HG02571 (cell line): Measurements from ENCODE around the gene MARCO.

ENCODE experiments used
- ATAC-seq: cut with Tn5 transposase; IDR thresholded peaks from one replicate; pipeline ENCODE4 v1.9.1; 2021; ENCODE audit warnings: mild to moderate bottlenecking, moderate library complexity; ENCODE audit not compliant: unreplicated experiment

Gene MARCO

GRCh38 chr2:118942031-118942430 is at the start of gene MARCO:
MARCO (plus strand) TSS chr2:118942194; CDS start chr2:118942301, 107 bp downstream.
- ATAC-seq = no peak

DNA sequence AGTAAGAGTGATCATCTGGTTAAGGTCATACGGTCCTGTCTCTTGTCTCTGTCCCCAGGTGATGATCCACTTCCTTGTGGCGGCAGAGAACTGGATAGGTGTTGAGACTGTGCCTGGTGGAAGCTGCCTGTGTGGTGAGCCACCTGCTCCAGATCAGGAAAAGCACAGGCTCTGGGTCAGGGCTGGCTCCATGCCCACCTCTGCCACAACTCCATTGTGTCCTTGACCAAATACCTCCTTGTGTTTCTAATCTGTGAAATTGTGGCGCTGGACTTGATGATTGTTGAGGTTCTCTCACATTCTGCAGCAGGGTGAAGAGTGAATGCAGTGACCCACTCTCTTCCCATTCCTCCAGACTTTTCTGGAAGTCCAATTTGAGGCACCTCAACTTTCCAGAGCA is 48.9 kb upstream of the MARCO start:
- no peak for ATAC-seq

GRCh38 chr2:118902266-118903028 is 39.5 kb upstream of the MARCO start:
- no peak for ATAC-seq

- ATAC-seq = no peak
Measured at GRCh38 chr2:118903029-118903351, 39.0 kb upstream of the MARCO start.

DNA sequence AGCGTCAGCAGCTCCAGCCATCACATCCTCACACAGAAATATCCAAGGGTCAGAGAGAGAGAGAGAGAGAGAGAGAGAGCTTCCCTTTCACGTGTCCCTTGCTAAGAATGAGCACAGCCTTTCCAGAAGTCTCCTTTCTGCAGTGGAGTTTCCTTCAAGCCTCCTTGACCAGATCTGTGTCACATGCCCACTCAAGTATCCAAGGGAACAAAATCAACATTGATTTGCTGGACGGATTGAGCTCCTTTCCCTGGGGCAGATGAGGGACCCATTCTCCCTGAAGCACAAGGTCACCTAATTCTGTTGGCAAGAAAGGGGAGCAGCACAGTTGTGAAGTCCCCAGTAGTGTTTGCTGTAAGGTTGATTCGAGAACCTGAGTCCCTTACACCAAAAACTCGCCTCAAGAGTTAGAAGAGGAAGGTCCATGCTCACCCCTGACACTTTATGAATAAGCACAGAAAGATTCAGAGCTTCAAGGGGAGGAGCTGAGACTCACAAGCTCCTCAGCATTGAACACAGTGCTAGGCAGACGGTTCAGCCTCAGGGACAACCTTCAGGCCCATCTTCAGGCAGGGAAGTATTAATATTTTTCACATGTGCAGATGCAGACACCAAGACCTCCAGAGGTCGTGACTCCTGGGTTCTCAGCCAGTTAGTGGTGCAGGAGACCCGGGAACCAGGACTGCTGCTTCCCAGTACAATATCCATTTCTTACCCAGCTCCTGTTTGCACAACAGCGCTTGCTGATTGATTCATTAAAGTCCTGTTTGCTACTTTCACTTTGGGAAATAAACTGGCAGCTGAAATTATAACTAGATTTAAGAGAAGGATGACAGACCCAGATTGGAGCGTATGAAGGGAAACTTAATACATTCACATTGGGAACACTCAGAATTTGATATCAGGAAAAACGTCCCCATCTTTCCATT is 38.2 kb upstream of the MARCO start:
- ATAC-seq = no peak

DNA sequence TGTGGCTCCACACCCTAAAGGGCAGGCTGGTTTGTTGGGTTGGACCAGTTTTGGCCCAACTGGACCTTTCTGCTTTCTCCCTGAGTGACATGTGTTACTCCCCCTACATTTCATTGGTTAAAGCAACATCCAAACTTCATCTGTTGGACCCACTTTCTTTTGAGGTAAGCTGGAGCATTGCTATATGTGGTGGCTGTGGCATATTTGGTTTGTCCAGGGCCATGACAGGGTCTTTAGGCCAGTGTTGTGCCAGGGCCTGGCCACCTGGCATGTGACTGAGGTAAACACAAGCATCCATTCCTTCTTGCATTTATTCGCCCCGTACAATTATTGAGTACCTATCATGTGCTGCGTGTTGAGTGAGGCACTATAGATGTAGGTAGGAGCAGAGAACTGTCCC is 36.8 kb upstream of the MARCO start:
- no peak for ATAC-seq

DNA sequence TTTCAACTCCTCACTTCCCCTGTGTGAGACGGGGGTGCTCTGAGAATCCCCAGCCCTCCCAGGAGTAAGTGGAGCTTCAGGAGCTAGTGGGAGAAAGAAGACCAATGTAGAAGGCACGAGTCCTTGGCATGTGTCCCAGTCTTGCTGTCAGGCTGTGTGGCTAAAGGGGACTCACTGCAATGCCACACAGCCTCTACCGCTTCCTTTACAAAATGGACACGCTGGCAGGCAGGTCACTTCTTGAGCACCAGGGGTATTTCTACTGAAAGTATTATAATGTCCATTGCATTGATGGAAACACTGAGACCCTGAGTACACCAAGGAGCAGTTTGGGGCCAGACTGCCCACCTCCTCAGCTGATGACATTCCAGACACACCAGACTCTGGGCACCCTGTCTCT is 35.8 kb upstream of the MARCO start:
- no peak for ATAC-seq

- ATAC-seq = no peak
Measured at GRCh38 chr2:118907759-118908158, 34.2 kb upstream of the MARCO start.

DNA sequence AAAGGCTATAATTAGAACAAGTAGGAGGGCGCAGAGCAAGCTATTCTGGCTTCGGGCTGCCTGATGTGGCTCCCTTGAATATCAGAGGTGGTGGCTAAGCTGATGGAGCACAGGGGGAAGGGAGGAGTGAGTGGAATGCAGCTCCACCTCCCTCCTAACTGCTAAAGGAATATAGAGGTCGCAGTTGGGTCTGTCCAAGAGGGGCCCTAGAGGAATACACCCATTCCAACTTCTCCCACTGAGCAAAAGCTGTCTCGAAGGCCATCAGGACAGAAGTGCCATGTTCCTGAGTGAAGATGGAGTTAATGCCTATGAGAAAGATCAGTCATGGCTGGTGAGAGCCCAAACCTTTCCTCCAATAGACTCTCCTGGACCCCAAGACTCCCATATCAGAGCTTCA is 32.8 kb upstream of the MARCO start:
- no peak for ATAC-seq

DNA sequence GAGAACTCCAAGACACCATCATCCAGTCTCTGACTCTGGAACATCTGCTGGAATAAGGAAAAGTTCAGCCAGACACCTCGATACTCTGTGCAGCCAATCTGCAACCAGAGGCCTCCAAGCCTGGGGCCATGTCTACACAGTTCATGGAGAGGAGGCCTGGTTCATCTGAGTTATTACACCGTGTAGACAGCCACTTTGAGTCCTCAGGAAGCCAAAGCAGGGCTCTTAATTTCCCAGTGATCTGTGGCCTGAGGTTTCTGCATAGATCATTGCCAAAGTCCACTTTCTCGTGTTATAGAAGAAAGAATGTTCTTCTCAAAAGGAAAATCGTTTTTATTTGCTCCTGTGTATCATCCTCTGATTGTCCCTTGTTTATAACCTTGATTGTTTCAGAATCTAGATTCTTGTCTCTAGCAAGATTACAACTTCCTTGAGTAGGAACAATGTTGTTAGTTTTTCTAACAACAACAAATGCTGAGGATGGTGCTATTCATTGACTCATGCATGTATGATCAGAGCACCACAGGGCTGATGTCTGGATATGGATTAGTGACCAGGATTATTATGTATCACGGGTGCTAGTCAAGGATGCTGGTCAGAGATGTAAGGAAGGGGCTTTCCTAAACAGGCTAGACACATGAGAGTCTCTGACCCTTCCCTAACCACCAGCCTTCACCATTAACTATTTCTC is 30.7 kb upstream of the MARCO start:
- ATAC-seq = no peak

DNA sequence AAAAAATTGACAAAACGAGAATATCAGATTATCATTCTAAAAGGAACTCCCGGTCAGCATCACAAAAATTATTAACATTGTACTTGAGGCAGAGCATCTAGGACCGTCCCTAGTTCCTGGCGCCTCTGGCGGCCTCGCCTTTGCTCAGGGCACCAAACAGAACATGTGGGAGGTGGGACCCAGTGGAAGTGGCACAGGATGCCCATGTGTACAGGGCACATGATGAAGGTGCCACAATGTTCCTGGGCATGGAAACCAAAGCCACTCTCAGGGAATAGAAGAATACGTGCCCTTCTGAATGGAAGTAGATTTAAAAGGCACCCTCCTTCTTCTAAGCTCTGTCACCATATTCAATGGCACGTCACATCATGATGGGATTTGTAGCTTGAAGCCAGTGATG is 30.1 kb upstream of the MARCO start:
- ATAC-seq = no peak

DNA sequence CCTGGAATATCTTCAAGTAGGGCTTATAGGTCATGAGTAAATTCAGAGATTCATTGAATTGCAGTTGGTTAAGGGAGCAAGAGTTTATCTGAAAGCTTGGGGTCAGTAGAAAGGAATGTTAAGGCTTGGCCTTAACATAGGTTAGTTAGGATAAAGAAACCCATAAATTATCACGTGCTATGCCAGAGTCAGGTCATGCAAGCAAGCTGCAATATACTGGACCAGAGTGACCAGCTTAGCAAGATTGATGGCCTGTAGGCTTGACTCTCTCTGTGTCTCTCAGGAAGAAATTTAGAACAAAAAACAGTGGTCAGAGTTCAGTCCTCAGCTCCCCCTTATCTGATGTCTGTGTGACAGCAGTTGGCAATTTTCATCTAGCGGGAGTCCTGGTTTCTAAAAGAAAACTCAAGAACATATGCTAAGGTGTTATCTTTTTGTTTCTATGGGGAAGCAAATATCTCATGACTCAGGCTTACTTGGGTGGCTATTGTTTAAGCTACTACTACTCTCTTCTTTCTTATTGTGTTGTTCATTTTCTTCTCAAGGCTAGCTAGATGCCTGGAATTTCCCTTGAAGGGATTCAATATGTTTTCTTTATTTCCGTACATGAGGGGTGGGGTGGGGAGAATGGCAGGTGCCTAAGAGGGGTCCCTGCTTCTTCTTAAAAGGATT is 28.7 kb upstream of the MARCO start:
- ATAC-seq = no peak

DNA sequence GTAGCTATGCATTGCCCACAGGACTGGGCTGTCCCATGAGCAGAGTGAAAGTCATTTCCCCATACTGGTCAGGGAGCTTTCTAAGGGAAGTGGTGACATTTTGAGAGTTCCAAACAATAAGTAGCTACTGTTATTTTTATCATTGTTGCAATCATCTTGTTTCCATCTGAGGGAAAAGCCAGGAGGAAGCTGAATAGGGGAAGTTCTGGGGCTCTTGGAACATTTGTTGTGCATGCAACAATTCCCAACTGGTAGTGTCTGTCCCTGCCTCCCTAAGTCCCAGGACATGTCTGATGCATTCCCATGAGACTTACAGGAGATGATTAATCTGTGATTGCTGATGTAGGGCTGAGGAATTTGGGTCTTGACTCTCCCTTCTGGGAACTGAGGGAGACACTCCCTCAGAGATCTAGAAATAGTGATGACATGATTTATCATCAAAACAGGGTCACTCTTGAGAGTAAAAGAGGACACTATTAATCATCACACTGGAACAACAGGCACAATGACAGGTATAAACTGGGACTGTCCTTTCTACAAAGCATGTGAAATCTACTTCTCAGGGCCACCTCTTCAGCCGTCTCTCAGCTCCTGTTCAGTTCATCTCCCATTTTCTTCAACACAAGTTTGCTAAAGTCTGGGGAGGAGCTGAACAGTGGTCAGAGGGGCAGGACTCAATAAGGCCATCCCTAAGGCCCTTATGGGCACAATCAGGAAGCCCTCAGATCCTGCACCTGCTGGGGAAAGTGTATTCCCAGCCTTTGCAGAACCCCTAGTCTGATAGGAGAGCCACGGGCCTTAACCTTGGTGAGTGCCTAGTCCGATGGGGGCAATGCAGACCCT is 28.0 kb upstream of the MARCO start:
- ATAC-seq = no peak

- no peak for ATAC-seq
Measured at GRCh38 chr2:118914721-118915453, 27.1 kb upstream of the MARCO start.

- ATAC-seq = no peak
Measured at GRCh38 chr2:118918017-118918416, 24.0 kb upstream of the MARCO start.

DNA sequence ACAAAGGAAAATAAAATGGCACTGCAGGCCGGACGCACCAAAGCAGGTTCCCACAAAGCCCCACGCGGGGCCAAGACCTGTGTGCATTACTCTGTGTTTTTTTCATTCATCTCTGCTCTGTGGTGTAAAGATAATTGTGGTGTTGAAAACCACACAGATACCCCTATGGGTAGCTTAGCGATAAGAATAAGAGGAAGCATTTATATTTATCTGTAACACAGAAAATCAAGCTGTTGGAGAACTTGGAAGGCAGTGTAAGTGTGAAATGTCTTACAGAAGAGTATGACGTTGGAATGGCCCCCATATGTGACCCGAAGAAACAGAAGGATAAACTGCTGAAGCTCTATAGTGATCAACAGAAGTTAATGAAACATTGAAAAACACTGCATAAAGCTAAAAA is 20.3 kb upstream of the MARCO start:
- ATAC-seq = no peak

DNA sequence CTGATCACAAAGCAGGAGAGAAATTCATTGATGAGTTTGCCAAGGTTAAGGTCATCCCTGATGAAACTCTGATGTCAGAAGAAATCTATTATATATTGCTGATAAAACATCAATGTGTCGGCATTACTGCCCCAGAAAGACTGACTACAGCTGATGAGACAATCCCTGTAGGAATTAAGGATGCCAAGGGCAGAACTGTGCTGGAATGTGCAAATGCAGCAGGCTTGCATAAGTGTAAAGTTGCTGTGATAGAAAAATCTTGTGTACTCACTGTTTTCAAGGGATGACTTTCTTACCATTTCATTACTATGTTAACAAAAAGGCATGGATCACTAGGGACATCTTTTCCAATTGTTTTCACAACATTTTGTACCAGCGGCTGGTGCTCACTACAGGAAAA is 19.7 kb upstream of the MARCO start:
- no peak for ATAC-seq

DNA sequence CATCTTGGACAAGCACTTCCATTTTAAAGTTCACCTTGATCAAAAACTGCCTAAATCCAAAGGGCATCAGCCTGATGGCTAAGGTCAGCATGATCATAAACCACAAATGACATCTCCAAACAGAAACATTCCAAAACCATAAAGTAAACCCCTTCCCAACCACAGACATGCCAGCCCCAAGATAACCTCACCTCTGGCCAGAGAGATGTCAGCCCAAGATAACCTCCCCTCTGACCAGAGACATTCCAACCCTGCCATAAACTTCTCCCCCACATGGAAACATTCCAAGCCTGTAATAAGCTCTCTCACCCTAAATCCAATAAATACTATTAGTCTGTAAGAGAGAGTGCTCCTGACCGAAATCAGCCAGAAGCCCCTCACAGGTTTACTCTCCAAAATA is 18.6 kb upstream of the MARCO start:
- no peak for ATAC-seq

- no peak for ATAC-seq
Measured at GRCh38 chr2:118925476-118925875, 16.5 kb upstream of the MARCO start.

DNA sequence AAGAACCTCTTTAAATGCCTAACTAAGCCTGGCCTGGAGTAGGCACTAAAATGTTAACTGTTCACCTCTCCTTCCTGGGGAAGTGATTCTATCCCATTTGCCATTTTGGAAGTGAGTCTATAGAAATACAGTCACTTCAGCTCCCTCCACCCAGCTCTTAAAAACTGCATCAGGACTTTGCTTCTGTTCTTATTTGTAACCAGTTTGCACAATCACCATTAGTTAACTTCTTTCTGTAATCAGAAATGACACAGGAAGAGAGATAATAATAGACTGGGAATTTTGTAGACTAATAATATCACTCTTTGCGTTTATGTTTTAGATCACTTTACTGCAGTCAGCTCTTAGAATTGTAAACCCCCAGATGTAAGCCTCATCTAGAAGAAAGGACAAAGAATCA is 16.0 kb upstream of the MARCO start:
- no peak for ATAC-seq
